Natural killer cell treated with Interleukin-12 subunit alpha and Interleukin-12 subunit beta and Interleukin-15 and Interleukin-18, amount 100 ng/mL, for 72 hours (primary cell): Measurements from ENCODE around the gene IRF9. TPM values are rescaled to one million over a fixed set of nuclear protein-coding genes. Genes with fewer than 3 reads are reported as not detected.
"Not testable (repeated sequence)": the region's sequence is repeated elsewhere in the genome, so short reads cannot be mapped to it uniquely, and the experiment has no call there.

ENCODE experiments used
- ATAC-seq, 2 donors: fragments of 150-1000 bp; cut with Tn5 transposase in 1 of 2; sonication (Bioruptor Pico), chemical (Tn5 transposase) in 1 of 2; 2 replicates each; pipeline ENCODE4 v1.10.0; 2021
- DNase-seq: peaks from one replicate; pipeline ENCODE4 v3.0.0; 2022; ENCODE audit warnings: low spot score
- H3K27ac Mint-ChIP-seq, 2 donors: 1 replicate in 1 of 2; 2 replicates in 1 of 2; pipeline ENCODE4 v1.8.0; 2022; ENCODE audit warnings: mixed read lengths in 2 of 2, mild to moderate bottlenecking in 1 of 2, moderate library complexity in 1 of 2
- H3K27me3 Mint-ChIP-seq, 2 donors: 1 replicate in 1 of 2; 2 replicates in 1 of 2; pipeline ENCODE4 v1.8.0; 2022; ENCODE audit warnings: mixed read lengths in 2 of 2
- H3K36me3 Mint-ChIP-seq: one replicate; pipeline ENCODE4 v1.8.0; 2022; ENCODE audit warnings: mixed read lengths
- H3K4me1 Mint-ChIP-seq, 2 donors: 1 replicate in 1 of 2; 2 replicates in 1 of 2; pipeline ENCODE4 v1.8.0; 2022; ENCODE audit warnings: low read depth in 2 of 2, mixed read lengths in 2 of 2, mild to moderate bottlenecking in 1 of 2
- H3K4me3 Mint-ChIP-seq: one replicate; pipeline ENCODE4 v1.8.0; 2022; ENCODE audit warnings: mixed read lengths
- H3K9me3 Mint-ChIP-seq: 2 replicates; pipeline ENCODE4 v1.8.0; 2022; ENCODE audit warnings: mixed read lengths
- total RNA-seq, 2 donors: library from RNA; stranded (reverse); gene quantifications; one replicate each; pipeline ENCODE4 v1.2.3, GENCODE V29; 2022

Gene IRF9
- total RNA-seq, 2 donors from 2014 or later = 135 to 227 TPM

DNA sequence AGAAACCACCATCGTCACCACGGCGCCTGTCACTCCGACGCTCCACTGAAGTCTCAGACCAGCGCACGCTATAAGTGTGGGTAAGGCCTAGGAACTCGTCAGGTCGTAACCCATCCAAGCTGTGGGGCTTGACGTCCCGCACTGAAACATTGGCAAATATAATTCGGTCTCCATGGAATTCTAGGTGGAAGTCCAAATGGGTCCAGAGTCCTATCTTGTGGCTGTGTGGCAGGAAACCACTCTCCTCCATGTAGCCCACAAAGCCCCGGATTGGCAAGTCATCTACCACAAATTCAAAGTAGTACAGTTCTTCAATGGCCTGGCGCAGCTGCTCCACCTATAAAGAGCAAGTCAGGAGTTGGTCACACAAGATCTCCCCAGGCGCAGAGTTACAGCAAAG lies 31.9 kb downstream of the IRF9 start:
- Mint-ChIP-seq H3K27me3 (no peaks in the 10 kb centered on the region), H3K27ac (peak overlapping the region in 1 of 2 donors; percentile 47), H3K9me3 (no peaks in the 10 kb centered on the region), H3K4me3 (no peak overlapping the region), H3K4me1 (peaks cover 43 to 49% of the 10 kb centered on the region in 2 donors), H3K36me3 (peaks cover 15% of the 10 kb centered on the region)
- ATAC-seq (no peak), DNase-seq (no peak)

- no peak for DNase-seq
- Mint-ChIP-seq H3K4me3 (peak overlapping the region; percentile 93), H3K36me3 (peaks cover 25% of the 10 kb centered on the region), H3K27me3 (no peaks in the 10 kb centered on the region), H3K4me1 (peaks cover 48 to 51% of the 10 kb centered on the region in 2 donors), H3K9me3 (peaks cover 4% of the 10 kb centered on the region), H3K27ac (peak overlapping the region; percentile 90 to 93)
- ATAC-seq = no peak
Measured at GRCh38 chr14:24194186-24194872, 33.3 kb downstream of the IRF9 start.

- Mint-ChIP-seq H3K4me1 (peaks cover 50 to 52% of the 10 kb centered on the region in 2 donors), H3K36me3 (peaks cover 26% of the 10 kb centered on the region), H3K4me3 (peak overlapping the region; percentile 93), H3K27ac (peak overlapping the region; percentile 90 to 93), H3K9me3 (peaks cover 4% of the 10 kb centered on the region), H3K27me3 (no peaks in the 10 kb centered on the region)
- ATAC-seq (no peak), DNase-seq (no peak)
Measured at GRCh38 chr14:24194873-24195185, 33.8 kb downstream of the IRF9 start.

GRCh38 chr14:24195186-24196070 lies 34.4 kb downstream of the IRF9 start, which contains the start of gene TM9SF1:
TSS of gene TM9SF1 (minus strand) at chr14:24195441. CDS start at chr14:24195019, 422 bp downstream.
- Mint-ChIP-seq H3K4me3 (peak within 1 kb of the TSS; percentile 93), H3K27ac (peak within 1 kb of the TSS; percentile 90 to 93), H3K9me3 (peaks cover 4% of the 10 kb centered on the region), H3K36me3 (peaks cover 26% of the 10 kb centered on the region), H3K27me3 (no peaks in the 10 kb centered on the region), H3K4me1 (peaks cover 46 to 52% of the 10 kb centered on the region in 2 donors)
- DNase-seq = peak; percentile 93
- ATAC-seq = peak; percentile 95

DNA sequence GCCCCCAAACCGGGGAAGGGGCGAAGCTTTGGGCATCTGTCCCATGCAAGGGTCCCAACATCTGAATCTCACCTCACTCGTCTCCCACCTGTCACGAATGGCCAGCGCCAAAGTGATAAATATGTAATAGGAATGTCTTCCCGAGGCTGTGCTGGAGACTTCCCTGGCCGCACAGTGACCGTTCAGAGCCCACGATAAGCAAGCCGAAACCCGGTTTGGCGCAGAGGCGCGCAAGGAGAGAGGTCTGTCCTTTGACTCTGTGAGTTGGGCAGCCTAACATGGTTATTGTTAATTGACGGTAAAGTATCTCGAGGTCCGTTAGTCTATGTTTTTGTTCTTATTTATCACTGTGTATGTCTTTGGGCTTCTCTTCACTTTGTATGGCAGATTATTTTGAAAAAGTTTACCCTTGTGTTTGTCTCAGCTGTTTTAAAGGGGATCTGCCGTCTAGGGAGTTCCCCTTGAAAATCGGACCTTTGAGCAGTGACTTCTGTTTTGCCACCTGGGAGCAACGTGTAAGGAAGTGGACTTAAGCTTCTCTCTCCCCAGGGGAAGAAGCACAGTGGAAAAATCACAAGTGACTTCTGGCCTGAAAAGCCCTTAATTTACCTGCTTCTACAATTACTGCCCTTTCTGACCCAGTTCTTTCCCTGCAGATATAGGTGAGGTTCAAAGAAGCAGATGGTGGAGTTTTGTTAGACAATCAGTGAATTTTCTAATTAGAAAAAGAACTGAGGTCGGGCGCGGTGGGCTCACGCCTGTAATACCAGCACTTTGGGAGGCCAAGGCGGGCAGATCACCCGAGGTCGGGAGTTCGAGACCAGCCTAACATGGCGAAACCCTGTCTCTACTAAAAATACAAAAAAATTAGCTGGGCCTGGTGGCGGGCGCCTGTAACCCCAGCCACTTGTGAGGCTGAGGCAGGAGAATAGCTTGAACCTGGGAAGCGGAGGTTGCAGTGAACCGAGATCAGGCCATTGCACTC lies 35.3 kb downstream of the IRF9 start:
- peaks cover 29% of the 10 kb centered on the region for H3K36me3 Mint-ChIP-seq
- peak overlapping the region; percentile 90 to 93 for H3K27ac Mint-ChIP-seq
- ATAC-seq = no peak
- peaks cover 4% of the 10 kb centered on the region for H3K9me3 Mint-ChIP-seq
- H3K4me1 Mint-ChIP-seq = peaks cover 48 to 55% of the 10 kb centered on the region in 2 donors
- H3K27me3 Mint-ChIP-seq = no peaks in the 10 kb centered on the region
- no peak for DNase-seq
- H3K4me3 Mint-ChIP-seq = peak overlapping the region; percentile 93

DNA sequence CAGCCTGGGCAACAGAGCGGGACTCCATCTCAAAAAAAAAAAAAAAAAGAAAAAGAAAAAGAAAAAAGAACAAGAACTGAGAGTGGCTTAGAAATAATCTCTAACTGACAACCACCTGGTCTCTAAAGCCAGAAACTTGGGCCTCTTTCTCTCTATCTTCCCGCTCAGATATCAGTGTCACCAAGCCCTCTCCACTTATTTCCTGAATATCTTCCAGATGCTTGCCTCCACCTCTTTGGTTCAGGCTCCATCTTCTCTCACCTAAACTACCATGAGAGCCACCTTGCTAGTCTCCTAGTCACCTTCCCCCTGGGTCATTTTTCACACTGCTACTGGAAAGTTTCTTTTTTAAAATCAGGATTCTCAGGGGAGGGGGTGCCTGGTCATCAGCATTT lies 36.0 kb downstream of the IRF9 start:
- Mint-ChIP-seq H3K36me3 (peaks cover 36% of the 10 kb centered on the region), H3K4me1 (peaks cover 49 to 54% of the 10 kb centered on the region in 2 donors)
- ATAC-seq = no peak

DNA sequence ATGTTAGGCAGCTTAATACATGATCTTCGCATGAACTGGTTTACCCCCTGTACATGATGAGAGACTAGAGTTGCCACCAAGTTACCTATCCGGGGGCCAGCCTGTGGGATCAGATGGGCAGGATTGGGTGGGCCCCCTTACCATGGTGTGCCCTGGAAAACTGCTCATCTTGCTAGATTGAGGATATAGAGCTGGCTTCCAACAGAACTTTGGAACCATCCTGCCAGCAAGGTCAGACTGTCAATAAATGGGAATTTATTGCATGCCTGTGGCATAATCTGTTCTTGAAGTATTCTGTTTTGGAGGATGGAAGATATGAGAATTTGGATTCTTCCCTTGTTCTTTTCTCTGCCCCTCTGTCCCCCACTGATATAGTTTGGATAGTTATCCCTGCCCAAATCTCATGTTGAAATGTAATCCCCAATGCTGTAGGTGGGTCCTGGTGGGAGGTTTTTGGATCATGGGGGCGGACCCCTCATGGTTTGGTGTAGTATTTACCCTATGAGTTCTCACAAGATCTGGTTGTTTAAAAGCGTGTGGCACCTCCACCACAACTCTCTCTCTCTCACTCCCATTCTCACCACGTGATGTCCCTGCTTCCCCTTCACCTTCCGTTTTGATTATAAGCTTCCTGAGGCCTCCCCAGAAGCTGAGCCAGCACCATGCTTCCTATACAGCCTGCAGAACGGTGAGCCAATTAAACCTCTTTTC lies 37.9 kb downstream of the IRF9 start:
- Mint-ChIP-seq H3K4me3 (peak overlapping the region; percentile 28), H3K4me1 (peaks cover 43 to 50% of the 10 kb centered on the region in 2 donors), H3K27me3 (no peaks in the 10 kb centered on the region), H3K9me3 (peaks cover 4% of the 10 kb centered on the region), H3K36me3 (peaks cover 41% of the 10 kb centered on the region), H3K27ac (peak overlapping the region; percentile 24 to 46)
- ATAC-seq (no peak), DNase-seq (no peak)

More for the DNA sequence above, 36.0 kb downstream of the IRF9 start:
- Mint-ChIP-seq H3K27me3 (no peaks in the 10 kb centered on the region), H3K9me3 (peaks cover 4% of the 10 kb centered on the region), H3K27ac (peak overlapping the region; percentile 90 to 93), H3K4me3 (peak overlapping the region; percentile 93)
- DNase-seq = no peak

GRCh38 chr14:24202538-24202937 lies 41.5 kb downstream of the IRF9 start:
- H3K9me3 Mint-ChIP-seq, DNase-seq, ATAC-seq, H3K4me3 Mint-ChIP-seq, H3K27me3 Mint-ChIP-seq, H3K27ac Mint-ChIP-seq: not testable (repeated sequence)
- H3K36me3 Mint-ChIP-seq = peaks cover 55% of the 10 kb centered on the region
- H3K4me1 Mint-ChIP-seq = peaks cover 41 to 46% of the 10 kb centered on the region in 2 donors

DNA sequence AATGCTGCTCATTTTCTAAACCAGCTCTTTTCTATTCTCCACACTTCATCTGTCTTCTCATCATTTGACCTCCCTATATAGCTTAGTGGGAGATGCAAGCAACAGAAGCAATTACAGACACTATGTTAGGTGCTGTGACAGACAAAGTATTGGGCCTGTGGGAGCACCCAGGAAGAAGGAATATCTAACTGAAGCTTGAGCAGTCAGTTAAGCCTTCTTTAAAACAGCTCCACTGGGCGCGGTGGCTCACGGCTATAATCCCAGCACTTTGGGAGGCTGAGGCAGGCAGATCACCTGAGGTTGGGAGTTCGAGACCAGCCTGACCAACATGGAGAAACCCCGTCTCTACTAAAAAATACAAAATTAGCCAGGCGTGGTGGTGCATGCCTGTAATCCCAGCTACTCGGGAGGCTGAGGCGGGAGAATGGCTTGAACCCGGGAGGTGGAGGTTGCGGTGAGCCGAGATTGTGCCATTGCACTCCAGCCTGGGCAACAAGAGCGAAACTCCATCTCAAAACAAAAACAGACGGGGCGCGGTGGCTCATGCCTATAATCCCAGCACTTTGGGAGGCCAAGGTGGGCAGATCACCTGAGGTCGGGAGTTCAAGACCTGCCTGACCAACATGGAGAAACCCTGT lies 42.3 kb downstream of the IRF9 start:
- DNase-seq, ATAC-seq, H3K27ac Mint-ChIP-seq, H3K9me3 Mint-ChIP-seq, H3K4me3 Mint-ChIP-seq, H3K27me3 Mint-ChIP-seq: not testable (repeated sequence)
- Mint-ChIP-seq H3K36me3 (peaks cover 54% of the 10 kb centered on the region), H3K4me1 (peaks cover 45 to 51% of the 10 kb centered on the region in 2 donors)

GRCh38 chr14:24204163-24205146 lies 43.4 kb downstream of the IRF9 start:
- Mint-ChIP-seq H3K27me3 (no peaks in the 10 kb centered on the region), H3K36me3 (peaks cover 45% of the 10 kb centered on the region), H3K4me3 (no peak overlapping the region), H3K4me1 (peaks cover 37 to 40% of the 10 kb centered on the region in 2 donors), H3K27ac (no peak overlapping the region), H3K9me3 (no peaks in the 10 kb centered on the region)
- ATAC-seq (no peak), DNase-seq (no peak)

DNA sequence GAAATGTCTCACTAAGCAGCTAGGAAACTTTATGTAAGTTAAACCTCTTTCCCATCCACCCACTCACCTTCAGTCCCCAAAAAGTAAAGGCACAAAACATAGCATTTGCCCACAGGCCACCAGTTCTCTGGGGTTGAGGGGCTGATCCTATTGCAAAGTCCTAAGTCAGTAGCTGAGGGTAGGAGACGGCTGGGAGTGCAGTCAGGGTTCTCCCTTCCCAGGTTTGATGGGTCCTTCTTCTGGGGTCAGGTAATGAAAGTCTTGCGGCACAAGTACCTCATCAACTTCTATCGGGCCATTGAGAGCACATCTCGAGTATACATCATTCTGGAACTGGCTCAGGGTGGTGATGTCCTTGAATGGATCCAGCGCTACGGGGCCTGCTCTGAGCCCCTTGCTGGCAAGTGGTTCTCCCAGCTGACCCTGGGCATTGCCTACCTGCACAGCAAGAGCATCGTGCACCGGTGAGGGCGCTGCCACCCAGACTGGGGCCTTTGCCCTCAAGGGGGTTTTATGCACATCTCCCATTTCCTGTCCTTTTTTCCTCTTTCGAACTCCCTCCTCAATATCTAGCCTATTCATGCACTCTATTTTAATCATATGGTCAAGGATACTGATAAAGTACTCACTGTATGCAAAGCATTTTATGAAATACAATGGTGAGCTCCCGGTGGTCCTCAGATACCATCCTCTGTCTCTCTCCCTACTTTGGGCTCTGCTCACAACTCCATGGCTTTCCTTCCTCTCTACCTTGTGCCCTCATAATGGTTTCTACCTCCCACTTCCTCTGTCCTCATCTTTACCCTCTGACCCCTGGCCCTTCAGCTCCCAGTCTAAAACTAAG lies 45.4 kb downstream of the IRF9 start:
- no peaks in the 10 kb centered on the region for H3K27me3 Mint-ChIP-seq
- ATAC-seq (no peak), DNase-seq (no peak)
- H3K4me3 Mint-ChIP-seq = no peak overlapping the region
- H3K9me3 Mint-ChIP-seq = no peaks in the 10 kb centered on the region
- peak overlapping the region; percentile 23 to 40 for H3K27ac Mint-ChIP-seq
- H3K4me1 Mint-ChIP-seq = peaks cover 41 to 43% of the 10 kb centered on the region in 2 donors
- H3K36me3 Mint-ChIP-seq = peaks cover 52% of the 10 kb centered on the region
